Neuron (in vitro differentiated cells): Measurements from ENCODE around the gene SKIDA1.

Source experiments
- H2AFZ ChIP-seq: one replicate; pipeline ENCODE4 v1.6.1; 2013; ENCODE audit warnings: low read depth, mild to moderate bottlenecking, inconsistent platforms, low read length, moderate library complexity
- H3K27me3 ChIP-seq: one replicate; pipeline ENCODE4 v1.6.1; 2013; ENCODE audit warnings: low read length; ENCODE audit not compliant: insufficient read depth
- H3K36me3 ChIP-seq: one replicate; pipeline ENCODE4 v1.6.1; 2013; ENCODE audit warnings: low read length; ENCODE audit not compliant: insufficient read depth
- H3K4me1 ChIP-seq: one replicate; pipeline ENCODE4 v1.6.1; 2013; ENCODE audit warnings: low read length; ENCODE audit not compliant: insufficient read depth
- H3K4me3 ChIP-seq: 2 replicates; pipeline ENCODE4 v1.5.1; 2013; ENCODE audit warnings: mild to moderate bottlenecking, low read length, moderate library complexity
- H3K9me3 ChIP-seq: one replicate; pipeline ENCODE4 v1.6.1; 2013; ENCODE audit warnings: low read length

SKIDA1 gene

DNA sequence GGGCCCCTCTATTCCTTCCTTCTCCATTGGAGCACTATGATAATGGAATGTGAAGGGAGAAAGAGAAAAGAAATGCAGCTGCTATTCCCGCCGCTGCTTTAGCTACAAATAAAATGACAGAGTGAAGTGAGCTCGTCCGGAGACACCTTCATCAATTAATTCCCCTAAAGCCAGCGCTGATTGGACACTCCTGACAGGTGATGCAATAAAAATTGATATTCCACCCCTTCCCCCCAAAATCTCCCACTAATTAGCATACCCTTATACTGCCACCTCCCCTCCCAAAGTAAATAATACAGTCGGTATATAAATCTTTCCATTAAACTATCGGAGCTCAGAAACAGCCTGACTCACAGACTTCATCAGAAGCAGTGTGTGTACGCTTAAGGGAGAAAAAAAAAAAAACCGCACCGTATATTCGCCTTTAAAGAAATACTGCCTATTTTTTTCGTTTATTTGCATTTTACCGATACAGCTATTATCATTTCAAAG lies 7.3 kb downstream of the SKIDA1 start:
- no peaks in the 10 kb centered on the region for H3K9me3 ChIP-seq

DNA sequence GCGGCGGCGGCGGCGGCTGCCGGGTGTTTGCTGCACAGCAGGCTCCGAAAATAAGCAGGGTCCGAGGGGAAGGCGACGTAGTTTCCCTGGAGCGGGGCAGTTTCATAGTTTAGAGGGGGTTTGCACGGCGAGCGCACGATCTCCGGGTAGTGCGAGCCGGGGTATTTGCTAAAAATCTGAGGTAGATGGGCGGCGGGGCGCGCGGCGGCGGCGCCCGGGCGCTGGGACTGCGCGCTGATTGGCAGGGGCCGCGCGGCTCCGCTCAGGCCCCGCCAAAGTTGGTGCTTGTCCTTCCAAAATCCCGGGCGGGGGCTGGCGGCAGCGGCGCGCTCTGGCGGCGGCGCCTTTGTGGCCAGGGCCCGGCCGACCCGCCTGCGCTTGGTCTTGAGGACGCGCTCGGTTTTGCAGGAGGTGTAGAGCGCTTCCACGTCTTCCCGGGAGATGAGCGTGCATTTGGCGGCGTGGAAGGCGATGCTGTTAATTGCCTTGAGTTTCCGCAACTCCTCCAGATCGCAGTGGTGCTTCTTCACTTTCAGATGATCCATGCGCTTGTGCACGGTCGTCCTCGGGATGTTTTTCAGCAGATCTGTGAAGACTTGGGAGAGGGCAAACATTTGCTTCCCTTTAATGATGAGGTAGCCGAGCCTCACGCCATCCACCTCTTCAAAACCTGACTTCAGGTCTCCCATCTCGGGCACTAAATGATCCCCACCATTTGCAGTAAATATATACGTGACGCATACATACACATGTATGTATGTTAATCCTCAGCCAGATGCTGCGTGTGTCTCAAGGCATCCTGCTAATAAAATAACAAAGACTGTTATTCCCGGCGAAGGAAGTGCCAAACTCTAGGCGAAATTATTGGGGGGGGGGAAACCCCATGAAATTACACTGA lies 8.1 kb downstream of the SKIDA1 start:
- Histone ChIP-seq H3K4me1 (peaks cover 39% of the 10 kb centered on the region), H3K27me3 (no peaks in the 10 kb centered on the region), H3K36me3 (peaks cover 37% of the 10 kb centered on the region), H3K9me3 (no peaks in the 10 kb centered on the region), H3K4me3 (peak overlapping the region; percentile 100), H2AFZ (no peak overlapping the region)

More for the DNA sequence above, 7.3 kb downstream of the SKIDA1 start:
- no peak overlapping the region for H2AFZ ChIP-seq
- peaks cover 29% of the 10 kb centered on the region for H3K36me3 ChIP-seq
- peak overlapping the region; percentile 100 for H3K4me3 ChIP-seq
- no peaks in the 10 kb centered on the region for H3K27me3 ChIP-seq
- peaks cover 47% of the 10 kb centered on the region for H3K4me1 ChIP-seq

DNA sequence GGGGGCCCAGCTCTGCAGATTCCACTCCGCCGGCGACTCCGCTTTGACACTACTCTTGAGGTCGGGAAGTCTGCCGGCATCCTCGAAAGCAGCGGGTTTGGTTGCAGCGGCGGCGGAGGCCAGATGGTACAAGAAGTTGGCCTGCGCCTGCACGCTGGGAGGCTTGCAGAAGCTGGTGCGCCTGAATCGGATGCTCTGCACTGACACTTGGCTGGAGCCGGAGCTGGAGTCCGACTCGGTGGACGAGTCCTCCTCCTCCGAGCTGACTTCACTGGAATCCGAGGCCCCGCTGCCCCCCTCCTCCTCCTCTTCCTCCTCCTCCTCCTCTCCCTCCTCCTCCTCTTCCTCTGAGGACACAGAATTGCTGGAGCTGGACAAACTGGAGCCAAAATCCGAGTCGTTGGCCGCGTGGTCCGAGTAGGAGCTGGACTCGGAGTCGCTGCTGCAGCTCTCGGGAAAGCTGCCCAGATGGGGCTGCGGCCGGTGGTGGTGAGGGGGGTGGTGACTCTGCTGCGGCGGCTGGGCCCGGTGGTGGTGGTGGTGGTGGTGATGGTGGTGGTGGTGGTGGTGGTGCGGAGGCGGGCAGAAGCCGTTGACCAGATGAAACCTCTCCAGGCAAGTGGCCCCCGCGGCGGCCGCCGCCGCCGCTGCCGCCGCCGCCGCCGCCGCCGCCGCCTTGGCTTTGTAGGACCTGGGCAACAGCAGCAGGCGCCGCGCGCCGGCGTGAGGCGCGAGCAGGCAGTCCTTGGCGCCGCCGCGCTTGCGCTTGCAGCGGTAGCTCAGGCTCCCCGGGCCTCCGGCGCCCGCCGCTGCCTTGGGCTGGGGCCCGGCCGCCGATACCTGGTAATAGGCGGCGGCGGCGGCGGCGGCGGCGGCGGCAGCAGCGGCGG lies 9.0 kb downstream of the SKIDA1 start:
- Histone ChIP-seq H3K4me3 (peak overlapping the region; percentile 100), H3K4me1 (peaks cover 30% of the 10 kb centered on the region), H3K27me3 (no peaks in the 10 kb centered on the region), H3K36me3 (peaks cover 45% of the 10 kb centered on the region), H2AFZ (no peak overlapping the region), H3K9me3 (no peaks in the 10 kb centered on the region)

DNA sequence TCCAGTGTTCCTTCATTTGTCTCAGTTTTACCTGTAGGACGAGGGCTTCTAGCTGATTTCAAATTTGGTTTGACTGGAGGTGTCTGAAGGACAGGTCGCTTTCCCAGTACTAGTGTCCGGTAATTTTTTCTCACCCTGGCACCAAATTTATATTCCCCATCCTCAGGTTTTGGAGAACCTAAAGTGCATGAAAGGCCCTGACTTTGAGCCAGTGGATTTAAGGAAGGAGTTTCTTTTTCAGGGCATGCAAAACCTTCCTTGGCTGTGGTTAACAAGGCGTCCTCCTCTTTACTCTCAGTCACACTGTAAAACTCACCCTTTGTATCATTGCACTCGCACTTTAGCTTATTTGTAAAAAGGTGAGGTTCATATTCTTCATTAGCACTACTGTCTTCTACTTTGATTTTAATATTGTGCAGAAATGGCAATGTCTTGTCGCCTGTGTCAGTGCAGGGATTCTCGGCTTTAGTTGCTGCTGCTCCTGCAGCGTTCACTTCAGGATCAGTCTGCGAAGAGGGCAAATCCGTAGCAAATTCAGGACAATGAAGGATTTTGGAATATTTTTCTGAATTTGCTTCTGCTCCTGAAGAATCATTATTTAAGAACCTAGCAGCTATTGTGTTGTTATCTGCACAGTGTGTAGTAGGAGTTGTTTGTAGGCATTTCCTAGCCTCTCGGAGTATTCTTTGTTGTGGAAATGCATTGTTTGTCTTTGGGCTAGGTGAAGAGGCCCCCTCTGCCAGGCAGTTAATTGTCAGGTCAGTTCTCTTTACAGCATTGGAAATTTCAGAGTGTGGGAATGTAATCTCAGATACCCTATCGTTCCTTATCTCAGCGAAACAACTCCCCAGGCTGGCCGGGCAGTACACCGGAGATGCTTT lies 9.9 kb downstream of the SKIDA1 start:
- H3K4me3 ChIP-seq, result peak overlapping the region; percentile 100
- no peaks in the 10 kb centered on the region for H3K9me3 ChIP-seq
- H3K4me1 ChIP-seq, result peaks cover 29% of the 10 kb centered on the region
- H3K36me3 ChIP-seq, result peaks cover 46% of the 10 kb centered on the region
- H3K27me3 ChIP-seq, result no peaks in the 10 kb centered on the region
- H2AFZ ChIP-seq, result no peak overlapping the region

DNA sequence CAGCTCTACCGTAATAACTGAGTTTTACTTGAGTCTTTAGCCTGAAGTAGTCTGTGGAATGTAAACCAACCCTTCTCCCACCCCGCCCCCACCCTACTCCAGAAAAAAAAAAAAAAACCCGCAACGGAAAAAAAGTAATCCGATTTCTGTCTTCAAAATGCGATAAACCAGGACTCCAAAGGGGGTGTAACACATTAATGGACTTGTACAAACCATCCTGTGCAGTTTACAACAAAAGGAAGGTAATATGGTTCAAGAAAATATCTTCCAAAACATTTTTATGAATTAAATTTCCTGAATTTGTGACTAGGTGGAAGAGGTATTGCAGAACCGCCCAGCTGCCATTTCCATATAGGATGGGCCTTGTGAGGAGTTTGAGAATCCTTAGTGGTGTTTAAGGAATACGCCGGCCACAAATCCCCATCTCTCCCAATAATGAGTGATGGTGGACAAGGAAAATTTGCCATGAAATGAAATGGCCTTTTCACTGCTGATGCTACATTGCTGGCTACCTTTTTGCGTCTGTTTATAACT lies 10.6 kb downstream of the SKIDA1 start:
- H3K9me3 ChIP-seq, result no peaks in the 10 kb centered on the region
- H3K27me3 ChIP-seq, result no peaks in the 10 kb centered on the region
- H2AFZ ChIP-seq, result no peak overlapping the region
- H3K36me3 ChIP-seq, result peaks cover 46% of the 10 kb centered on the region
- peak overlapping the region; percentile 100 for H3K4me3 ChIP-seq
- H3K4me1 ChIP-seq, result peaks cover 23% of the 10 kb centered on the region

DNA sequence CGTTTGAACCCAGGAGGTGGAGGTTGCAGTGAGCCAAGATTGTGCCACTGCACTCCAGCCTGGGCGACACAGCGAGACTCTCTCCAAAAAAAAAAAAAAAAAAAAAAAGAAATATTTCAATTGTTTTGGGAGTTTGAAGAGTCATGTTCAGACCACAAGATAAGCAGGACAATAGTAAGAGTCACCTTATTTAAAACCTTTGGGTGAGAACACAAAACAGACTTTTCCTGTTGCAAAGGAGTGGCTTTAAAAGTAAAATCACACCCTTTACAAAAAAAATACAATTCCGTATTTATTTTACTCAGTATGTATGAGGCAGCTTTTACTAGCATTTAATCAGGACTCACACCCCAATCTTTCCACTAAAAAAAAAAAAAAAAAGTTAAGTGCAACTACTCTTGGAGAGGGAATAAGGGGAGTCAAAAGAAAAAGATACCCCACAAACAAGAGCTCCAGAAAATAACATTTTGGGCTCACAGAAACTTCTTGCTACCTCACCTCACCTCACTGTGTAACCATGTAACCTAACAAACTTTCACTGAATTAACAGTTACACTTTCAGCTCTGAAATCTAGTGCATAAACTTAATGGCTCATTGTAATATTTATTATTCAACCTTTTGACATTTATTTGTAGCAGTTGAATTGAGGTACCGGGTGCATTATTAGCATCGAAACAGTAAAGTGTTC lies 11.2 kb downstream of the SKIDA1 start:
- Histone ChIP-seq H3K4me3 (peak overlapping the region; percentile 100), H2AFZ (no peak overlapping the region), H3K9me3 (no peaks in the 10 kb centered on the region), H3K27me3 (no peaks in the 10 kb centered on the region), H3K36me3 (peaks cover 46% of the 10 kb centered on the region), H3K4me1 (peaks cover 21% of the 10 kb centered on the region)

DNA sequence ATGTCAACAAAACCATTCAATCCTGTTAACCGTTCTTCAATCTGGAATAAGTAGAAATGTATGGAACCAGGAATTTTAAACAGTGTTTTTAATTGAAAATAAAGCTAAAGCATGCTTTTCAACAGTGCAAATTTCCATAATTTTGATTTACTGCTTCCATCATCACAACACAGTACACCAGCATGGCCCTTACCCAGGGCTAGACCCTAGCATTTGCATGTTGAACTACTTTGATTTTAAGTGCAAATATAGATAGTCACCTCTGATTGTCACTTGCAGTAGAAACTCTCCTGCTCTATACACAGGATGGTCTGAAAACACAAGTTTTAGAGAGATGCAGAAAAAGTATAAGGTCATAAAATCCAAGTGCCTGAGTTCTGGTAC lies 12.1 kb downstream of the SKIDA1 start:
- no peaks in the 10 kb centered on the region for H3K9me3 ChIP-seq
- peaks cover 46% of the 10 kb centered on the region for H3K36me3 ChIP-seq
- no peaks in the 10 kb centered on the region for H3K27me3 ChIP-seq
- H3K4me1 ChIP-seq, result peaks cover 18% of the 10 kb centered on the region
- H2AFZ ChIP-seq, result no peak overlapping the region
- H3K4me3 ChIP-seq, result peak overlapping the region; percentile 100

DNA sequence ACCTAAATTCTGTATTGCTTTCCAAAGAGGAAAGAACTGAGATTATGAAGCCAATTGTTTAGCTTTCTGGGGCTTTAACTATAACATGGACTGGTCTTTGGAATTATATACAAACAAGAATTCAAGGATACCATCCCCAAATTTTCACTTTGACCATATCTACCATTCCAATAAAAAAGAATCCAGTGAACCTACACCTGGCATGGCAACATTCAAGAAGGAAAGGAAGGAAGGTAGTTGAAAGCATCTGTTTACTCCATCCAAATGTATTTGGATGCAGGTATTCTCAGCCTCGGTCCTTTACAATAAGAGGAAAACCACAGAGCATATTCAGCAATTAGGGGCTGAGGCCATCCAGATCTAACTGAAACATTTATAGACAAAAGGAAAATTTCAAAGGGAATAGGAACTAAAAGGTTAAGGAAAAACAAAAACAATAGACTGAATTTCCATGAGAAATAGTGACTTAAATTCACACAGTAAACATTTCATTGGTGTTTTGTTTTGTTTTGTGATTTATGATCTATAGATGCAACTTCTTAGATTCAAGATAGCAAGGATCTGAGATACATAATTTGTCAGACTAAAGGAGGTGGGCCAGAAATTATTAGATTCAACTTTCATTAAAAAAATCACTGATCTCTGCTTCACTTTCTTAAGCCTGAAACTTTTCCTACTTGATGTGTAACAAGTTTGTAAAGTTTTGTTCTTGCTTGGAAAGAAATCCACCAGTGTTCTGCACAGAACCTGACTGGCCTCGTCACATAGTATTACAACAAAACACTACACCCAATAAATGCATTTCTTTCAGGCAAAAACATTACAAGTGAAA lies 12.7 kb downstream of the SKIDA1 start:
- Histone ChIP-seq H3K27me3 (no peaks in the 10 kb centered on the region), H2AFZ (no peak overlapping the region), H3K36me3 (peaks cover 46% of the 10 kb centered on the region), H3K9me3 (no peaks in the 10 kb centered on the region), H3K4me3 (peak overlapping the region; percentile 100), H3K4me1 (peaks cover 24% of the 10 kb centered on the region)

DNA sequence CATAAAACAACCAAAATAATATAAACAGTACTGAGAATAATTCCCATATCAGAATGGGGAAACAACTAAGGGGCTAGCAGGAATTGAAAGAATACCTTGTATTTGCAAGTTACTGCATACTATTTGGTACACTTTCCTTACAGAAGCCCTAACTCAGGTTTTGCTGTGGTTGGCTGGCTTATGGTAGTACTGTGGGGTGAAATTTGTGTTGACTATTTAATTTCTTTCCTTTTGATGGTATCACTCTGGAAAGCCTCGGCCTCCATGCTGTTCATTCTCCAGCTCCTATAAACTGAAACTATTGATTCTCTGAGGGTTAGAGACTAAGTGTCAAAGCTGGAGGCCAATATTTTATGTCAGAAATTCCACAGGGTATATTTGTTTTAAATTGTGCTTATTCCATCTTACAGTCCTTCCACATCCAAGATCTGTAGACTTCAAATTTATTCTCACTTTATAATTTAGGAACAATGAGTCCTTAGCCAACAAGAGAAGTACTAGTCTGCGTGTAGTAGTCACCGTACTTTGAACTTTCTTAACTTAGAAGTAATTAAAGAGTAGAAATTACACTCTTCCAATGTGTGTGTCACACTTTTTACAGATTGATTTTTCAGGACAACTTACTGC lies 13.4 kb downstream of the SKIDA1 start:
- Histone ChIP-seq H3K9me3 (no peaks in the 10 kb centered on the region), H3K4me1 (peaks cover 31% of the 10 kb centered on the region), H2AFZ (no peak overlapping the region), H3K4me3 (peak overlapping the region; percentile 100), H3K27me3 (no peaks in the 10 kb centered on the region), H3K36me3 (peaks cover 46% of the 10 kb centered on the region)

DNA sequence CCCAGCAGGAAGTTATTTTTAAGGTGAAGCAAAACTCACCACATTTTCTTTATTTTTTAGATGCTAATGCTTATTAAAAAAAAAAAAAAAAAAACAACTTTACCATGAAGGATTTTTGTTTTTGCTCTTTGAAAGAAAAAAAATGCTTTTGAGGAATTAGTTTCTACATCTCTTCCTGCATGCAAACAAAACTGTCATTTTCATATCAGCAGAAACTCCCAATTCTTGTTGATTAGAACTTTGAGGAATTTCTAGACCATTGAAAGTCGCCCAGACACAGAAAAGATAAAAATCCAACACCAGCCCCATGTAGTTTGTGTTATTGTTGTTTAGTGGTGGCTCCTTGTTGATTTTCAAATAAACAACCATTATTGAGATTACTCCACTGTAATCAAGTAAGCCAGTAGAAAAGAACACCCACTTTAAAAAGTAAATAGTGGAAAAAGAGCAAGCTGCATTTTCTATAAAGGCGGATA lies 14.3 kb downstream of the SKIDA1 start:
- peak overlapping the region; percentile 100 for H3K4me3 ChIP-seq
- peaks cover 41% of the 10 kb centered on the region for H3K4me1 ChIP-seq
- H2AFZ ChIP-seq, result no peak overlapping the region
- H3K27me3 ChIP-seq, result no peaks in the 10 kb centered on the region
- H3K9me3 ChIP-seq, result no peaks in the 10 kb centered on the region
- peaks cover 42% of the 10 kb centered on the region for H3K36me3 ChIP-seq
